ENCODE measurements around the gene ISL2.

Gene ISL2

DNA sequence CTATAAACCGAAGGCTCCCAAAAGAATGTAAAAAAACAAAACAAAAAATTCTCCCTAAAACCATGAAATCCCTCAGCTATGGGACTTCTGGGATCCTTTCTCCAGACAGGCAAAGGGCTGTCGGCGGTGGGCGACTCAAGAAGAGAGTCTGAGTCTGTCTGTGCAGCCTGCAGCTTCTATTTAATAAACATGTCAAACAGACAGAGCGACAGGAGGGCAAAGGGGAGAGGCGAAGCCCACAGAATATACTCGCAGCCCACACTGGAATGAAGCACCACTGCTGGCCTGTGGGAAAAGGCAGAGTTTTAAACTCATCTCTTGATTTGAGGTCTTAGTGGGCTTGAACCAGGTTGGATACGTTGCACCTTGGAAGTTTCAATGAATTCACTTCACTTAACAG lies 40.2 kb downstream of the ISL2 start:
- no peak for DNase-seq (ENCODE audit: low spot score)

DNA sequence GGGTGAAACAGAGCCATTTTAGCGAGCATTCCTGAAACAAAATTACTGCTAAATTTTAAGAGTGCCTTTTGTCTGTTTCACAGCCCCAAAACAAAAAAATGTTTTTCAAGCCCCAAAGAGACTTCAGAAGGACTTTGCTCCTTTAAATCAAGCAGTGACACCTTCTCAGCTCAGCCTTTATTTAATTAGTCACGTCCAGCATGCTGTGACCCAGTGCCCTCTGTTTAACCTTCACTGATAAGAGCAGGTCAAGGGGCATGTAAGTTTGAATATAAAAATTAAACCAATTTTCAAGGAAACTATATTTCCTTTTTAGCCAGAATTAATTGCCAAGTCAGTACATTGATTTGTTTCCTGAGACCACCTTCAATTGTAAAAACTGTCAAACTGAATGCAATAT lies 40.6 kb downstream of the ISL2 start:
- no peak for DNase-seq (ENCODE audit: low spot score)

DNA sequence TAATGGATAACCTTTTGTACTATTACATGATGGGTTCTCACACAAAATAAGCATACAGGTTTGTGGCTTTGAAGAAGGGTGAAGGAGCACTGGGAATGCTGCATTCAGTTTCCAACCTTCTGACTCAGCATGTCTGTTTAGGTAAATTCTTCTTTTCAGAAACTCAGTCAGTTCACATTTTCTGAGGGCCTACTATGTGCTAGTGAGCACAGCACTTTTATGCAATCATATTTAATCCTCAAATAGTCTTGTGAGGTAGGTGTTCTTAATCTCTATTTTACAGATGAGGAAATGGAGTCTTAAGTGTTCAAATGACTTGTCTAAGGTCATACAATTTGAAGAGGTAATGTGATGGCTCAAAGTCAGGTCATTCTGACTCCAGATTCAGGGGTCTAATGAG lies 41.2 kb downstream of the ISL2 start:
- no peak for DNase-seq (ENCODE audit: low spot score)

DNA sequence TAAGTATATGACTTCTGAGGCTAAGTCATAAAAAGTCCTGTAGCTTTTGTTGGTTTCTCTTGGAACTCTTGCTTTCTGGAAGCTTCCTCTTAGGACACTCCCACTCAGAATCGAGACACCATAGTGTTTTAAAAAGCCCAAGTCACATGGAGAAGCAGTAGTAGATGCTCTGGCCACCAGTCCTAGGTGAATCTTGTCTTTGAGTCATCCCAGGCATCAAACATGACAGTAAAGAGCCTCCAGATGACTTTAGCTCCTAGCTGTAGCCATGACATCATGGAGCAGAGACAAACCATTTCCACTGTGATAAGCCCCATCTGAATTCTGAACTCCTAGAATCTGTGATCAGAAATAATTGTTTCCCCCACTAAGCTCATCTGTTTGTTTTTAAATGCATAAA lies 42.1 kb downstream of the ISL2 start:
- no peak for DNase-seq (ENCODE audit: low spot score)

DNA sequence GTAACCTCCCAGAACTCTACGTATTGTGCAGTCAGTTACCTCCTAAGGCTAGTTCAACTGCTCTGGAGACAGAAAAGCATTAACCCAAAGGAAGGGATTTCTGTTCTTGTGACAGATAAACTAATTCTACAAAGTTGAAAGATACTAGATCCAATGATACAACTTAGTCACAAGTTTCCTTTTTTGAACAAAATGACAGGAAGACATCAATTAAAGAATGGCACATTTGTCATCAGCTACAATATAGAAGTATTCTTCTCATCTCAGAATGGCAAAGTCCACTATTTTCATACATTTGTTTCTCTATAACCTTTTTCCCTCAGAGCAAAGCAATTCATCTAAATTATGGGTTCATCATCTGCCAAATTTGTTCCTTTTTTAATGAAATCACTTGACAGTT lies 43.7 kb downstream of the ISL2 start:
- DNase-seq (ENCODE audit: low spot score) = no peak

DNA sequence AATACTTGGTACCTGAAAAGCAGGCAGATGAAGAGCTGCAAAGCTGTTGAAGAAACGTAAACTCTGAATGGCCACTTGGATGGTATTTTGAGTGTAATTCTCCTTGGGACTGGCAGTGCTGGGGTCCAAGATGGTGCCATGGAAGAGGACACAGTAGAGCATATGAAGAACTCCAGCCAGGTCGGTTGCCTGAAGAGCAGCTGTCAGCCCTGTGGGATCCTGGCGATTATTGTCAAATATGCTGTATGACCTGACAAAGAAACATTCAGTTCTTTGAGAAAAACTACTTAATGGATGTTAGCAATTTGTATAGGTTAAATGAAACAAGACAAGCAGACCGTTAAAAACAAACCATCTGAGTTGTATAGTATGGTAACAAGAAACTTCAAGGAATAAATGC lies 44.8 kb downstream of the ISL2 start:
- no peak for DNase-seq (ENCODE audit: low spot score)

DNA sequence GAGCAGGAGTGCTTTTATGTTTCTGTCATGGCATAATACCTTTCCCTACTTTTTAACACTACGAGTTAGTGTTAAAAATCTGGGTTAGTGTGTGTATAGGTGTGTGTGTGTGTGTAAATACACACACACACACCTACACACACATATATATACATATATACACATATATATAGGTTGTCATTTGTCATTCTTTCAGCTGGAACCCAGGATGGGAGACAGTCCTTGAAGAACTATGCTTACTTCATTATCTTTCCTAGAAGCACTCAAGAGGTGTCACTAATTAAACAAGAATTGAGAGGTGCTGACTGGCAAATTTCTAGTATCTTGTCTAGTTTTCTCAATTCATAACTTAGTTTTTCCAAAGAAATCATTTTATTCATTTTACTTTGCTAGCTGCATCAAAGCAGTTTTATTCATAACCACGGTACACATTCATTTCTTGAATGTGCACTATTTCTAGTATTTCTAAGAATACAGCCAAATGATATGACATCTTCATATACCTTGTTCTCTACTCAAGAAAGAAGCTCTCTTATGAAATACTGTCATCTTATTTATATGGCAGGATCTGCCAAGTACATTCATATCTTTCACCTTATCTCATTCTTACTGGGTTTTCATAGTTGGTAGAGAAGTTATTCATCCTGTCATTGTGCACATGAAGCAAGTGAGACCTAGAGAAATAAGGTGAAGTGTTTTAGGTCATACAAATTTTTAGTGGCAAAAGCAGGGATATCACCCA lies 46.6 kb downstream of the ISL2 start:
- no peak for DNase-seq (ENCODE audit: low spot score)

DNA sequence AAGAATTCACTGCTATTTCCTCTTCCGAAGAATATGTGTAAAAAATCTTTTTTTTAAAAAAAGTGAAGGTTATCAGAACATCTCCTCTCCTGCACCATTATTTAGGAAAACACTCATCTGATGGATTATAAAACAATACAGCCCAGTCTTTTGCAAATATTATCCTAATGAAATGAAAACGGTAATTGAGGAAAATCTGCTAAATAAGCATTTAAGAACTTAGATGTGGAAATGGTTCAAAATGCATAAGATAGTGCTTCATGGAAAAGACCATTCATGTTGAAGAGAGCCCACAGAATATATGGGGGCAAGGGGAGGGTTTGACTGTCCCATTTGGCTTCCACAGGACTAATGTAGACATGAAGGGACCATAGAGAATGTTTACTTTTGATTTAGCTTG lies 47.8 kb downstream of the ISL2 start:
- DNase-seq (ENCODE audit: low spot score) = no peak

DNA sequence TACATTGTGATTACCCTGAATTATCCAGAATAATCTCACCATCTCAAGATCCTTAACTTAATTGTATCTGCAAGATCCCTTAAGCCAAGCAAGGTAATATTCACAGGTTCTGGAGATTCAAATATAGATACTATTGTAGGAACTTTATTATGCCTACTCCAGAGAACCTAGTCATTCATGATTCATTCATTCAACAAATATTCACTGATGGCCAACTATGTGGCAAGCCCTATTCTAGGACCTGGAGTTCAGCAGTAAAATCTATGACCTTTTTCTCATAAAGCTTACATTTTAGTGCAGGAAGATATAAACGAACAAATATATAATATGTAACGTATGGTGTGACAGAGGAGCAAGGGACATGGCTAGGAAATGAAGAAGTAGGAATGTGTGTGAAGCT lies 49.6 kb downstream of the ISL2 start:
- DNase-seq (ENCODE audit: low spot score) = no peak

DNA sequence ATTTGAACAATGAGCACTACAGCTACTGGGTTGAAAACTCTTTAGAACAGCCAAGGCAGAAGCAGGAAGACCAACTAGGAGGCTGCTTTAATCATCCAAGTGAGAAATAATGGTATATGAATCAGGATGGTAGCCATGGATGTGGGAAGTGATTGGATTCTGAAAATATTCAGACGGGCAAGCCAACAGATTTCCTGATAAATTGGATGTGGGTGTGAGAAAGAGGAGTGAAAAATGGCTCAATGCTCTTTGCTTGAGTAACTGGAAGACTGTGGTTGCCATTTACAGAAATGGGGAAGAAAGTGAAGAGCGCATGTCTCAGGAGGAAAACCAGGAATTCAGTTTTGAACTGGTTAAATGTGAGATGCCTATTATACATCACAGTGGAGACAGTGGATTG lies 50.4 kb downstream of the ISL2 start:
- no peak for DNase-seq (ENCODE audit: low spot score)

DNA sequence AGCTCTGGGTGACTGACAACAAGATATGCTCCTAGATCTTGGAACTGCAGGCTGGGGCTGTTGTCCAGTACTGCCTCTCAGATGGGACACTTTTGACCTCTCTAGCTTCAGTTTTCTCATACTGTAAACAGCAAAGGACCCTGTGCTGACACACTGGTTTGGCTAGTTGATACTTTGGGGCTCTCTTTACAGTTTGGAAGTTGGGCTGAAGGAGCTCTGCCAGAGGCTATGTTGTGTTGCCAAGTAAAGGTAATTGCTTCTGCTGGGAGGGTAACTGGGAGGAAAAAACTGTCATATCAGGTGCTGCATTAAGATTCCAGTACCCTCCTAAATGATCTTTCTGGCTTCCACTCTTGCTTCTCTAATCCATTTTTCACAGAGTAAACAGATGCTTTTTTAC lies 54.0 kb downstream of the ISL2 start:
- DNase-seq (ENCODE audit: low spot score) = no peak

DNA sequence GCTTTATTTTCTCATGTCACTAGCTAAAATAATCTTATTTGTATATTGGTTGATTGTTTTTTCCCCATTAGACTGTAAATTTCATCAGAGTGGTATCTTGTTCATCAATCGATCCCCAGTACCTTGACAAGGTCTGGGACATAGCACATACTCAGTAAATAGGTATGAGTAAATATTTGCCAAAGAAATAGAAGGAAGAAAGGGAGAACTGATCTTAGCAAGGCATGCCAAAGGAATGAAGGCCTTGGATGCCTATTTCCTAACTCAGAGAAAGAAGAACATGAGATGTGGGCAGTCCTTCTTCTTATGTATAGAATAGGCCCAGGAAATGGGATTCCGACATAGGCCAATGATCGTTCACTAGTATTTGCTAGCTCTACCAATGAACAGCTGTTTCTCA lies 54.7 kb downstream of the ISL2 start:
- DNase-seq (ENCODE audit: low spot score) = no peak

DNA sequence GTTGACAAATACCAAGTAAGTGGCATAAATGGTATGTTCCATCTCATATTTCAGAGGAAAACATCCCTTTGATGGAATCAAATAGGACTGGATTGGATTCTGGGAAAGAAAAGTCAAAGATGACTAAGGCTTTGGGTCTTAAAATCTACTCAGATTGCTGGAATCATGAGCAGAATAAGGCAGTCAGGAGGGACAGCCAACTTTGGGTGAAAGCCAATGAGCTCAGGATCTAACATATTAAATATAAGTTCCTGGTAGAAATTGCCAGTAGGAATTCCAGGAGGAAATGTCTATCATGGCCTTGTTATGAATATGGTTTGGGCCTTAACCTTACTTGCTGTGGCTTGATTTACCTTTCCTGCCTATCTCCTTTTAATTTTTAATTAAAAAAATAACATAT lies 55.3 kb downstream of the ISL2 start:
- no peak for DNase-seq (ENCODE audit: low spot score)

Data from RKO (cell line).